DMS79 treated with DMSO at 0.1 percent for 48 hours (cell line): ENCODE measurements around the gene C22orf42.

Experiments used
- DNase-seq: peaks from one replicate; lab custom pipeline; 2025; lab: John Stamatoyannopoulos, UW

C22orf42 gene

GRCh38 chr22:32132783-32133182 lies 26.3 kb downstream of the C22orf42 start:
- DNase-seq, result no peak

GRCh38 chr22:32132126-32132525 lies 27.0 kb downstream of the C22orf42 start:
- DNase-seq, result no peak

- DNase-seq, result no peak
These were observed 28.6 kb downstream of the C22orf42 start for GRCh38 chr22:32130464-32130863.

GRCh38 chr22:32127904-32128303 lies 31.2 kb downstream of the C22orf42 start:
- no peak for DNase-seq

- no peak for DNase-seq
These were observed 35.4 kb downstream of the C22orf42 start for GRCh38 chr22:32123657-32124056.

GRCh38 chr22:32122899-32123298 lies 36.2 kb downstream of the C22orf42 start:
- DNase-seq, result no peak

- DNase-seq, result no peak
These were observed 38.5 kb downstream of the C22orf42 start for GRCh38 chr22:32120603-32121002.

GRCh38 chr22:32119568-32120235 lies 39.4 kb downstream of the C22orf42 start:
- no peak for DNase-seq

- no peak for DNase-seq
These were observed 46.7 kb downstream of the C22orf42 start for GRCh38 chr22:32112380-32112779.

GRCh38 chr22:32106930-32107329 lies 52.2 kb downstream of the C22orf42 start:
- no peak for DNase-seq

- no peak for DNase-seq
These were observed 55.3 kb downstream of the C22orf42 start for GRCh38 chr22:32103658-32104315.

GRCh38 chr22:32100711-32101110 lies 58.4 kb downstream of the C22orf42 start:
- no peak for DNase-seq
